Esophagus (tissue), 2 donors: ENCODE data around the gene TTC28. TPM values are rescaled to one million over a fixed set of nuclear protein-coding genes. Genes with fewer than 3 reads are reported as not detected.
"Not testable (repeated sequence)": the region's sequence is repeated elsewhere in the genome, so short reads cannot be mapped to it uniquely, and the experiment has no call there.

Experiments used
- H3K27ac ChIP-seq, 2 donors: one replicate each; pipeline ENCODE4 v1.5.1; 2013; ENCODE audit warnings: low read depth in 2 of 2, mild to moderate bottlenecking in 2 of 2, inconsistent platforms in 1 of 2, low read length in 1 of 2, moderate library complexity in 1 of 2
- H3K27me3 ChIP-seq, 2 donors: one replicate each; pipeline ENCODE4 v1.6.1; 2013; ENCODE audit warnings: low read length in 2 of 2, control low read depth in 1 of 2, mild to moderate bottlenecking in 1 of 2; ENCODE audit not compliant: insufficient read depth in 2 of 2, control insufficient read depth in 1 of 2
- H3K36me3 ChIP-seq, 2 donors: one replicate each; pipeline ENCODE4 v1.6.1; 2013; ENCODE audit warnings: low read length in 1 of 2; ENCODE audit not compliant: control insufficient read depth in 2 of 2, insufficient read depth in 2 of 2
- H3K4me1 ChIP-seq, 2 donors: one replicate each; pipeline ENCODE4 v1.6.1; 2013; ENCODE audit warnings: low read length in 1 of 2; ENCODE audit not compliant: control insufficient read depth in 2 of 2, insufficient read depth in 2 of 2
- H3K4me3 ChIP-seq, 2 donors: one replicate each; pipeline ENCODE4 v1.5.1; 2013; ENCODE audit warnings: low read length in 2 of 2, mild to moderate bottlenecking in 2 of 2, low read depth in 1 of 2, moderate library complexity in 1 of 2
- H3K9me3 ChIP-seq, 2 donors: one replicate each; pipeline ENCODE4 v1.6.1; 2013; ENCODE audit warnings: mild to moderate bottlenecking in 2 of 2, low read depth in 1 of 2, low read length in 1 of 2, moderate library complexity in 1 of 2; ENCODE audit not compliant: control insufficient read depth in 2 of 2, insufficient read depth in 1 of 2
- WGBS, 2 donors: extraction: QIAGEN DNeasy Blood & Tissue Kit; methylation state at CpG; one replicate each; pipeline ENCODE4 v1.1.7; 2013; 5-methylcytosine and 5-hydroxymethylcytosine counted together
- polyA plus RNA-seq, 2 donors: library from polyadenylated mRNA; stranded (reverse); fragments of 200-250 nt; gene quantifications; one replicate each; pipeline ENCODE4 v1.2.3, GENCODE V29; 2013
- donor health status: healthy with polysubstance abuse.
- donor health status: Bipolar disorder and iron deficiency.

TTC28 gene
- polyA plus RNA-seq, 2 donors: 1.4 to 2.6 TPM

DNA sequence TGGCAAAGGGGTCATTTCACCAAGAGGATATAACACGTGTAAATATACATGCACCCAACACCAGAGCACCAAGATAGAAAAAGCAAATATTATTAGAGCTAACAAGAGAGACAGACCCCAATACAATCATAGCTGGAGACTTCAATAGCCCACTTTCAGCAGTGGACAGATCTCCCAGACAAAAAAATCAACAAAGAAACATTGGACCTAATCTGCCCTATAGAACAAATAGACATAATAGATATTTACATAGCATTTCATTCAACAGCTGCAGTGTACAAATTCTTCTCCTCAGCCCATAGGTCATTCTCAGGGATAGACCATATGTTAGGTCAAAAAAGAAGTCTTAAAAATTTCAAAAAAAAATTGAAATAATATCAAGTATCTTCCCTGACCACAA is 312.8 kb downstream of the TTC28 start:
- WGBS, 2 donors: 89 to 95% methylated on average over 1 of the region's 1 CpG
- Histone ChIP-seq H3K9me3 (peaks cover 0 to 2% of the 10 kb centered on the region in 2 donors), H3K27ac (no peak overlapping the region), H3K36me3 (no peaks in the 10 kb centered on the region), H3K27me3 (no peaks in the 10 kb centered on the region), H3K4me1 (no peaks in the 10 kb centered on the region), H3K4me3 (no peak overlapping the region)

DNA sequence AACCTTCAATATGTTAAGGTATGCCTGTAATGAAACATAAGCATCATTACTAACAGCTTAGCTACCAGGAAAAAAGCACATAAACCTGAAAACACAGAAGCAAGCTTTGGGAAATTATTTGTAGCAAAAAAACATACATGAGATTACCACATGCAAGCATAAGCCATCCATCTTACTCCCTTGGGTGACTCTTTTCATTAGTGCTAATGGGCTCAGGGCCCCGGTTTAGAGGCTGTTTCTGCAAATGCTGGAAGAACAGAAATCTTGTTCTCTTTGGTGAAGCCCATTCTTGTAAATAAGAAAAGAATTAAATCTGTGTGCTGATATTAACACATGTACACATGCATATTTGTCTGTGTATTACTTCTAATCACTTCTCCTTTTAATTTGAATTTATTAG is 314.3 kb downstream of the TTC28 start:
- no peaks in the 10 kb centered on the region for H3K4me1 ChIP-seq
- no peaks in the 10 kb centered on the region for H3K27me3 ChIP-seq
- H3K4me3 ChIP-seq: no peak overlapping the region
- no peak overlapping the region for H3K27ac ChIP-seq
- H3K36me3 ChIP-seq: no peaks in the 10 kb centered on the region
- 79 to 89% methylated on average over 1 of the region's 1 CpG for WGBS, 2 donors
- H3K9me3 ChIP-seq: peaks cover 0 to 2% of the 10 kb centered on the region in 2 donors

DNA sequence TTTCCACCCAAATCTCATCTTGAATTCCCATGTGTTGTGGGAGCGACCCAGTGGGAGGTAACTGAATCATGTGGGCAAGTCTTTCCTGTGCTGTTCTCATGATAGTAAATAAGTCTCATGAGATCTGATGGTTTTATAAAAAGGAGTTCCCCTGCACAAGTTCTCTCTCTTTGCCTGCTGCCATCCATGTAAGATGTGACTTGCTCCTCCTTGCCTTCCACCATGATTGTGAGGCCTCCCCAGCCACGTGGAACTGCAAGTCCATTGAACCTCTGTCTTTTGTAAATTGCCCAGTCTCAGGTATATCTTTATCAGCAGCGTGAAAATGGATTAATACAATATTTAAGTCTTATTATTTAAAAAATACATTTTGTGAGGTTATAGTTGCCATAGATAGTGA is 315.5 kb downstream of the TTC28 start:
- not testable (repeated sequence) for H3K4me1 ChIP-seq, H3K36me3 ChIP-seq, H3K27me3 ChIP-seq, H3K9me3 ChIP-seq, H3K27ac ChIP-seq, H3K4me3 ChIP-seq
- WGBS, 2 donors: 91 to 93% methylated on average over 3 of the region's 3 CpGs

- no peaks in the 10 kb centered on the region for H3K36me3 ChIP-seq
- no peak overlapping the region for H3K4me3 ChIP-seq
- H3K4me1 ChIP-seq: no peaks in the 10 kb centered on the region
- peaks cover 0 to 2% of the 10 kb centered on the region in 2 donors for H3K9me3 ChIP-seq
- no peaks in the 10 kb centered on the region for H3K27me3 ChIP-seq
- no peak overlapping the region for H3K27ac ChIP-seq
Measured at GRCh38 chr22:28360939-28361338, 318.7 kb downstream of the TTC28 start.

GRCh38 chr22:28358312-28358711 is 321.3 kb downstream of the TTC28 start:
- 57 to 64% methylated on average over 2 of the region's 2 CpGs for WGBS, 2 donors
- Histone ChIP-seq H3K9me3 (peaks cover 0 to 2% of the 10 kb centered on the region in 2 donors), H3K27ac (no peak overlapping the region), H3K36me3 (no peaks in the 10 kb centered on the region), H3K4me1 (no peaks in the 10 kb centered on the region), H3K27me3 (no peaks in the 10 kb centered on the region), H3K4me3 (no peak overlapping the region)

GRCh38 chr22:28357193-28357592 is 322.4 kb downstream of the TTC28 start:
- H3K27ac ChIP-seq: no peak overlapping the region
- H3K4me1 ChIP-seq: no peaks in the 10 kb centered on the region
- H3K9me3 ChIP-seq: no peaks in the 10 kb centered on the region
- H3K4me3 ChIP-seq: no peak overlapping the region
- H3K36me3 ChIP-seq: no peaks in the 10 kb centered on the region
- 80 to 88% methylated on average over 1 of the region's 1 CpG for WGBS, 2 donors
- no peaks in the 10 kb centered on the region for H3K27me3 ChIP-seq

GRCh38 chr22:28351476-28351875 is 328.2 kb downstream of the TTC28 start:
- Histone ChIP-seq H3K36me3 (no peaks in the 10 kb centered on the region), H3K4me1 (no peaks in the 10 kb centered on the region), H3K27ac (no peak overlapping the region), H3K9me3 (no peaks in the 10 kb centered on the region), H3K27me3 (no peaks in the 10 kb centered on the region), H3K4me3 (no peak overlapping the region)
- 64 to 72% methylated on average over 2 of the region's 2 CpGs for WGBS, 2 donors

DNA sequence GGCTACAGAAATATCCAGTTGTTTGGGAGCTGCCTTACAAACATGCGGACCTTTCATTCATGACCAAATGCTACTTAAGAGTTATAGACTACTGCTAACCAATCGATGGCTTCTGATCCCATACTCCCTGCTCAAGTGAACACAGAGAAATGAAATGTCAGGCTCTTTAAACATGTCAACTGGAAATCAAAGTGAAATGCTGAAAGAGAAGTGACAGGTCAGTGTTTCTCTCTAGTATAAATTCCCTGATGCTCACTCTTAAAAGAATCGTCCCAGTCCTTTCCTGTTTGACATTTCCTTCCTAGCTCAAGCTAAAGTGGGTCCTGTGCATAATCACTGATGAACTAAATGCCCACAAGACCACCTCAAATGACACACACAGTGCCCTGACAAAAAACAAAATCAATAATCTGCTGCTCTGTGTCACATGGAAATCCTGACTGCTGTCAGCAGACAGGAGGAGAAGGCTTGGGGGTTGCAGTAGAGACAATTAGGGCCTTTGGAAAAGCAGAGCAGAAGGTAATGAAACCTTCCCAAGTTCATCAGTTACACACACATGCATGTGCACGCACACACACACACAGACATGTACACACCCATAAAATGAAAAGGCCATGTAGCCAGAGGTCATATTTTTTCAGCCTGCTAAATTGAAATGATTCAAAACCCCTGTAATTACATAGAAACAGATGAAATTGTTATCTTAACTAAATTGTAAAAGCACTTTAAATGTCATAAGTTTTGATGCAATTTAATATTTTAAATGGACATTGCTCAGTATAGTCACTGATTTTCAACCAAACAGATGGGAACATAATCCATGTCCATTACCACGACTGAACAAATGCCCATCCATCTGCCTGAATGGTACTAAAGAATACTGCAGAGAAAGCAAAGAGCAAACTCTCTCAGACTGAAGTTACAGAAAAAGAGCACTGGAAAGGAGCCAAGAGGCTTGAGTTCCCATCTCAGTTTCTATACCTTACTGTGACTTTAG is 330.7 kb downstream of the TTC28 start:
- H3K27ac ChIP-seq: no peak overlapping the region
- no peaks in the 10 kb centered on the region for H3K4me1 ChIP-seq
- no peaks in the 10 kb centered on the region for H3K36me3 ChIP-seq
- H3K4me3 ChIP-seq: no peak overlapping the region
- H3K27me3 ChIP-seq: no peaks in the 10 kb centered on the region
- H3K9me3 ChIP-seq: no peaks in the 10 kb centered on the region
- WGBS, 2 donors: 62 to 69% methylated on average over 5 of the region's 5 CpGs

- Histone ChIP-seq H3K36me3 (no peaks in the 10 kb centered on the region), H3K9me3 (no peaks in the 10 kb centered on the region), H3K4me3 (no peak overlapping the region), H3K27ac (no peak overlapping the region), H3K4me1 (no peaks in the 10 kb centered on the region), H3K27me3 (no peaks in the 10 kb centered on the region)
- 85 to 87% methylated on average over 2 of the region's 2 CpGs for WGBS, 2 donors
Measured at GRCh38 chr22:28346308-28346707, 333.3 kb downstream of the TTC28 start.
